UCSD-AML1 (cell line): ENCODE data around the gene PPP6R3.

ENCODE experiments used
- DNase-seq: peaks from one replicate; lab custom pipeline; 2025; ENCODE audit not compliant: unreplicated experiment; lab: John Stamatoyannopoulos, UW

PPP6R3 gene, protein sequence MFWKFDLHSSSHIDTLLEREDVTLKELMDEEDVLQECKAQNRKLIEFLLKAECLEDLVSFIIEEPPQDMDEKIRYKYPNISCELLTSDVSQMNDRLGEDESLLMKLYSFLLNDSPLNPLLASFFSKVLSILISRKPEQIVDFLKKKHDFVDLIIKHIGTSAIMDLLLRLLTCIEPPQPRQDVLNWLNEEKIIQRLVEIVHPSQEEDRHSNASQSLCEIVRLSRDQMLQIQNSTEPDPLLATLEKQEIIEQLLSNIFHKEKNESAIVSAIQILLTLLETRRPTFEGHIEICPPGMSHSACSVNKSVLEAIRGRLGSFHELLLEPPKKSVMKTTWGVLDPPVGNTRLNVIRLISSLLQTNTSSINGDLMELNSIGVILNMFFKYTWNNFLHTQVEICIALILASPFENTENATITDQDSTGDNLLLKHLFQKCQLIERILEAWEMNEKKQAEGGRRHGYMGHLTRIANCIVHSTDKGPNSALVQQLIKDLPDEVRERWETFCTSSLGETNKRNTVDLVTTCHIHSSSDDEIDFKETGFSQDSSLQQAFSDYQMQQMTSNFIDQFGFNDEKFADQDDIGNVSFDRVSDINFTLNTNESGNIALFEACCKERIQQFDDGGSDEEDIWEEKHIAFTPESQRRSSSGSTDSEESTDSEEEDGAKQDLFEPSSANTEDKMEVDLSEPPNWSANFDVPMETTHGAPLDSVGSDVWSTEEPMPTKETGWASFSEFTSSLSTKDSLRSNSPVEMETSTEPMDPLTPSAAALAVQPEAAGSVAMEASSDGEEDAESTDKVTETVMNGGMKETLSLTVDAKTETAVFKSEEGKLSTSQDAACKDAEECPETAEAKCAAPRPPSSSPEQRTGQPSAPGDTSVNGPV

GRCh38 chr11:68460741-68461574 lies at the start of gene PPP6R3:
TSS of gene PPP6R3 (plus strand) at chr11:68460752. CDS start at chr11:68537665, 76,913 bp downstream.
- DNase-seq = no peak

- DNase-seq = no peak
These were observed 49.0 kb upstream of the PPP6R3 start for GRCh38 chr11:68411501-68411991.

GRCh38 chr11:68412593-68413475 lies 47.7 kb upstream of the PPP6R3 start:
- no peak for DNase-seq

GRCh38 chr11:68413591-68413999 lies 47.0 kb upstream of the PPP6R3 start:
- DNase-seq = no peak

- no peak for DNase-seq
These were observed 45.9 kb upstream of the PPP6R3 start for GRCh38 chr11:68414496-68415221.

- no peak for DNase-seq
These were observed 44.4 kb upstream of the PPP6R3 start for GRCh38 chr11:68416070-68416578.

DNA sequence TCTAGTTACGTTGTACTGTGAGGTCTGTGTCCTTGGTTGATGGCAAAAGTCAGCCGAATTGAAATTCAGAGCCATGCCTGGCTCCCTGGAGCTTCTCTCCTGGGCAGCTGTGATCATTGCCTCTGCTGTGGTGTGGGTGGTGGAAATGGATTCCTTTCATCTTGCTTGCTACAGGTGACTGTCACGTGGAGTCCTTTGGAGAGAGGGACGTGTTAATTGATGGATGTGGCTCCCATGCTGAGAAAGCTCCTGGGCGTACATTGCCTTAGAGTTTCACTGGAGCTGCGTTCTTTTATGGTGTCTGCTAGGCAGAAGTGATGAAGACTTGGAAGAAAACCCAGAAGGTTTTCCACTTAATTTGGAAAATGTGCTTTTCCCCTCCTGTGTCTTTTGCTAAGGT lies 41.9 kb upstream of the PPP6R3 start:
- no peak for DNase-seq

DNA sequence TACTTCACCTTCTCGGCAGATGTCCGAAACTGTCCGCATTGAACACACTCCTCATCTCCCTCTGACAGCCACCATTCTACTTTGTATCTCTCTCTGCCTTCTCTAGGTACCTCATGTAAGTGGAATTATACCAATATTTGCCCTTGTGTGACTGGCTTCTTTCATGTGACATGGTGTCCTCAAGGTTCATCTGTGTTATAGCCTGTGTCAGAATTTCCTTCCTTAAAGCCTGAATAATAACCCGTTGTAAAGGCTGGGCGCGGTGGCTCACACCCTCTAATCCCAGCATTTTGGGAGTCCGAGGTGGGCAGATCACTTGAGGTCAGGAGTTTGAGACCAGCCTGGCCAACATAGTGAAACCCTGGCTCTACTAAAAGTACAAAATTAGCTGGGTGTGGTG lies 40.4 kb upstream of the PPP6R3 start:
- DNase-seq = no peak

GRCh38 chr11:68423481-68423880 lies 37.1 kb upstream of the PPP6R3 start:
- DNase-seq = no peak

DNA sequence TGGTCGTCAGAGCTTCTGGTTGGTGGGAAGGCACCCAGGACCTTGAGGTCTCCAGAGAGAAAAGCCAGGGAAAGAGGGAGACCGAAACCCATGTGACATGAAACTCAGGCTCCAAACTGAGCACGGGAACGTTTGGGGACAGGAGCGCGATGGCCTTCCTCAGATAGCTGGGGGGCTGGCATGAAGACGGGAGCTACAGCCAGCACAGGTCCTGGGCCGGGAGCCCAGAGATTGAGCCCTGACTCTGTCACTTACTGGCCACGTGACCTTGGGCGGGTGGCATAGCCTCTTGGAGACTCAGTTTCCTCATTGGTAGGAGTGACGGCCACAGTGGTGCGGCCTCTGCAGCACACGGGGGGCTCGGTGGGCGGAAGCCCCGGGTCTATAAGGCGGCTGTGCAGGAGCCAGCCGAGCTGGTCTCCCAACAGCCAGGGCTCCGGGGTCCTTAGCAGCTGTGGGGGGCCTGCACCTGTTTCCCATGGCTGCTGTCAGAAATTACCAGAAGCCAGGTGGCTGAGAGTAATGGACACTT lies 36.4 kb upstream of the PPP6R3 start:
- no peak for DNase-seq

DNA sequence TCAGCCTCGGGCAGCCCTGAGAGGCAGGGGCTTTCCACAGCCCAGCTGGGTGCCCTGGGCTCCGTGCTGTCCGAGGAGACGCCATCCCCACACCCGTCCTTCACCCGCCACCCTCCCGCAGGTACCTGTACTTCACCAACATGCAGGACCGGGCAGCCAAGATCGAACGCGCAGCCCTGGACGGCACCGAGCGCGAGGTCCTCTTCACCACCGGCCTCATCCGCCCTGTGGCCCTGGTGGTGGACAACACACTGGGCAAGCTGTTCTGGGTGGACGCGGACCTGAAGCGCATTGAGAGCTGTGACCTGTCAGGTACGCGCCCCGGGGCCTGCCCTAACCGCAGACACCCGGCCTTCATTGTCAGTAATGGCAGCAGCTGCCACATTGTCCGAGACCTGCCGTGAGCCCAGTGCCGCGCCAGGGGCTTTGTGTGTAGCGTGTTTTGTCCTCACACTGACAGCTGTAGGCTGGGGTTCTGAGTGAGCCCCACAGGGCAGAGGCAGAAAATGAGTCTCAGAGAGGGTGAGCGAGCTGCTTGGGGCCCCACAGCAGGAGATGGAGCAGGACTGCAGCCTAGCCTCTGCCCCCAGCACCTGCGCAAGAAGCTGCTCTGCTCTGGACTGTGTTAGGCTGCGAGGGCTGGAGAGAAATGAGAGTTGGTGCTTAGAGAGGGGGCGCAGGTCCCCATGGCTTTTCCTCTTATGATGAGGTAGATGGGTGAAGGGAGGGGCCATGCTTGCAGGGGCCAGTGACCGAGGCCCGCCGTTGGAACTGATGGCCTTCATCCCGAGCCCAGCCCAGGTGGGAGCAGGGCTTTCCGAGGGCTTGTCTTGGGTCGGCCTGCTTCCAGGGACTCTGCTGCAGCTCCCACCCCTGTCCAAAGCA lies 35.3 kb upstream of the PPP6R3 start:
- DNase-seq = no peak

DNA sequence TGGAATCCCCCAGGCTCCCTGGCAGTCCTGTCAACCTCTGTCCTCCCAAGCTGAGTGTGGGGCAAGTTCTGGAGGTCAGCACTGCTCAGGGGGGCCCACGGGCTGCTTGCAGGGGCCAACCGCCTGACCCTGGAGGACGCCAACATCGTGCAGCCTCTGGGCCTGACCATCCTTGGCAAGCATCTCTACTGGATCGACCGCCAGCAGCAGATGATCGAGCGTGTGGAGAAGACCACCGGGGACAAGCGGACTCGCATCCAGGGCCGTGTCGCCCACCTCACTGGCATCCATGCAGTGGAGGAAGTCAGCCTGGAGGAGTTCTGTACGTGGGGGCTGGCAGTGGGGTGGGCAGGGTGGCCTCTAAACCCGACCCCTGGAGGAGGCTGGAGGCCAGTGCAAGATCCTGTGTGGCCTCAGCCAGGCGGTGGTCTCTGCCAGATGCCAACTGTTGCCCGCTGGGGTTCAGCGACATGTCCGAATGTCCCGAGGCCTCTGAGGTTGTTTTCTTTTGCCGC lies 34.6 kb upstream of the PPP6R3 start:
- no peak for DNase-seq

DNA sequence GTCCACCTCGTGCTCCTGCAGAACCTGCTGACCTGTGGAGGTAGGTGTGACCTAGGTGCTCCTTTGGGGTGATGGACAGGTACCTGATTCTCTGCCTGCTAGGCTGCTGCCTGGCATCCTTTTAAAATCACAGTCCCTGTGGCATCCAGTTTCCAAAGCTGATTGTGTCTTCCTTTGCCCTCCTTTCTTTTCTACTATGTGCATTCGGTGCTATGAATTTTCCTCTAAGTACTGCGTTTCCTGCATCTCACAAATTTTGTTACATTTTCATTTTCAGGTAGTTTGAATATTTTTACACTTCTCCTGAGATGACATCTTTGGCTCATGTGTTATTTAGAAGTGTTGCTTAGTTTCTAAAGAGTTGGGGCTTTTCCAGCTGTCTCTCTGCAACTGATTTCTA lies 30.9 kb upstream of the PPP6R3 start:
- no peak for DNase-seq

DNA sequence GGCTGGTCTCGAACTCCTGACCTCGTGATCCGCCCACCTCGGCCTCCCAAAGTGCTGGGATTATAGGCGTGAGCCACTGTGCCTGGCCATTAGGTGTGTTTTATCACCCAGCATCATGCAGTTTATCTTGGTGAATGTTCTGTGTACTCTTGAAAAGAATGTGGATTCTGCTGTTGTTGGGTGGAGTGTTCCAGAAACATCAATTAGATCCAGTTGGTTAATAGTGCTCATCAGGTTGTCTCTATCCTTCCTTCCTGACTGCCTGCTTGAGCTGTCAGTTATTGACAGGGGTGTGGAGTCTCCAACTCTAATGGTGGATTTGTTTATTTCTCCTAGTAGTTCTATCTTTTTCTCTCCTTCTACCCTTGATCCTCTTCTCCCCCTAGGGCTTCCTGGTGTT lies 30.2 kb upstream of the PPP6R3 start:
- no peak for DNase-seq

DNA sequence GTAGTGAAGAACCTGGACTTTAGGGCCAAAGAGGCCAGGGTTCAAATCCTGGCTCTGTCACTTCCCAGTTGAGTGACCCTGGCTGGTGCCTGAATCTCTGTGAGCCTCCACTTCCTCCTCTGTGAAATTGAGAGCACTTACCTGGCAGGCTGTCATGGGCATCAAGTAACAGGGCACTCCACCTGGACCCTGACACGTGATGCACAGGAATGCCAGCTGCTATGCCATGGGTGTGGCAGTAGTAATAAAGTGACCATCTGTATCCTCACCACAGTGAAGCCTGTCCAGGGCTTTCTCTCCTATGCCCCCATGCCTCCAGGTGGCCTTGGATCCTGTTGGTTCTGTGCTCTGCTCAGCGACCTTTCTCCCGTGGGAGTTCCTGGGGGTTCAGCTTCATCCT lies 29.8 kb upstream of the PPP6R3 start:
- no peak for DNase-seq

DNA sequence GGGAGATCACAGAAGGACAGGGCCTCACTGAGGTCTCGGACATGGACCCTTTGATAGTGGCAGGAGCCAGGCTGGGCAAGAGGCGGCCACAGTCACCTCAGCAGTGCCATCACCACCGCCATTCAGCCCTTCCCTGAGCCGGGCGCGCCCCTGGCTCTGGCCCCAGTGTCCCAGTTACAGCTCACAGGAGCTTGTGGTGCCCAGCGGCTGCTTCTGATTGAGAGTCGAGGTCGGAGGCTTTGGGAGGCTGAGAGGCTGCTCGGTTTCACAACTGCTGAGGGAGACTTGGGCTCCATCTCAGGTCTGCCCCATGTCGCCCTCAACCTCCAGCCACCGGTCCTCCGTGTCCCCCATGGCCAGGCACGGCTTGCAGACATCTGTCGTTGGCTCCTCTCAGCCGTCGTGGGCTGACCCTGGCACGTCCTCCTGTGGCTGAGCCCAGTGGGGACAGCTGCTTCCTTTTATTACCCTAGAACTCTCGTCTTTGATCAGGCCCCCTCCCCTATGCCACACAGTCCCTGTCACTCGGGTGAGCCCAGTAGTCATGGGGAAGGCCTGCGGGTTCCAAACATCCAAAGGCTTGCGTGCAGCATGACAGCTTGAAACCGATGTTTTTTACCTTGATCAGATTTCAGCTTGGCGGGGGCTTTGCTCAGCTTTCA lies 28.4 kb upstream of the PPP6R3 start:
- DNase-seq = no peak

DNA sequence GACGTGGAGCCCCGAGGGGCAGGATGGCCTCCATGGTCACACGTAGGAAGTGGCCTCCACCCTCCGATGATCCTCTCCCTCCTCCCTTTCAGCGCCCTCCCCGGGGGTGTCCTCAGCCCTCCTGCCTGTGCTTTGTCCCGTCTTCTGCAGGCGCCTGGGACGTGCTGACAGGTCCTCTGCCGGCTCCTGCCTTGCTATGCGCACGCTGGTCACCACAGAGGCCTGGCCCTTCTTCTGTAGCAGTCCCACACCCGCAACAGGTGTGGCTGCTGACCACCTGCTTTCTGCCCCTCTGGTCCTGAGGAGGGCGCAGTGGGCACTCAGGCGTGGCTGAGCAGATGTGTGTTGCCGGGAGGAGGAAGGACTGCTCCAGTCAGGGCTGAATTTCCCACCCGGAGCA lies 27.7 kb upstream of the PPP6R3 start:
- DNase-seq = no peak
